Stimulated activated CD4-positive, alpha-beta T cell treated with anti-CD3 and anti-CD28 coated beads, Interleukin-15, amount 100 ng/mL, for 48 hours (primary cell): Measurements from ENCODE around the gene MDC1.

Experiments used
- DNase-seq, 2 donors: peaks; one replicate each; pipeline ENCODE4 v3.0.0-alpha.2; 2020; ENCODE audit warnings: low read depth in 2 of 2

MDC1 gene

DNA sequence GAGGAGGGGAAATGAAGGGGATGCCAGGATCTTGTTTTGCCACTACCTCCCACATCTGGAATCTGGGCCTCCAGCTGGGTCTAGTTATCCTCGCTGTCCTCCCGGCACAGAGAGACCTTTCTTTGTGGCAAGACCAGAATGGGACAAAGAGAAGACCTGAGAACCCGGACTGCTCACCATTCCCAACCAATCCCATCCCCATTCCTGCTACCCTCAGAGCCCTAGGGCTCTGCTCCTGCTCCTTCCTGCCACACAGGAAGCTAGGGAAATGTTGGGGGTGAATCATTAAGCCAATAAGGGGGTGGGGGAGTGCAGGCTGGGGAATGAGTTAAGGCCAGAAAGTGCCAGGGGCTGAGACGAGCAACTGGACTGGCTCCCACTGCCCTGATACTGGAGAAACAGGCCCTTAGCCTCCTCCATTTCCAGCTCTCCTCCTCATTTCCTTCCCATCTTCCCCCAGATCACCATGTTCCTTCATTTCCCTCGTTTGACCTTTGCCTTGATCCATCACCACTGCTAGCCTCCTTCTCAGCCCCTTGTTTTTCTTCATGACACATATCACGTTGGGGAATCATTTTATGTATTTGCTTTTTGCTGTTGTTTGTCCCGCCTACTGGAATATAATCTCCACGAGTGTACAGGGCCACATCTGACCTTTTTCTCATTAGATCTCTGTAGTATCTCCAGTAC is 31.9 kb upstream of the MDC1 start:
- no peak for DNase-seq

DNA sequence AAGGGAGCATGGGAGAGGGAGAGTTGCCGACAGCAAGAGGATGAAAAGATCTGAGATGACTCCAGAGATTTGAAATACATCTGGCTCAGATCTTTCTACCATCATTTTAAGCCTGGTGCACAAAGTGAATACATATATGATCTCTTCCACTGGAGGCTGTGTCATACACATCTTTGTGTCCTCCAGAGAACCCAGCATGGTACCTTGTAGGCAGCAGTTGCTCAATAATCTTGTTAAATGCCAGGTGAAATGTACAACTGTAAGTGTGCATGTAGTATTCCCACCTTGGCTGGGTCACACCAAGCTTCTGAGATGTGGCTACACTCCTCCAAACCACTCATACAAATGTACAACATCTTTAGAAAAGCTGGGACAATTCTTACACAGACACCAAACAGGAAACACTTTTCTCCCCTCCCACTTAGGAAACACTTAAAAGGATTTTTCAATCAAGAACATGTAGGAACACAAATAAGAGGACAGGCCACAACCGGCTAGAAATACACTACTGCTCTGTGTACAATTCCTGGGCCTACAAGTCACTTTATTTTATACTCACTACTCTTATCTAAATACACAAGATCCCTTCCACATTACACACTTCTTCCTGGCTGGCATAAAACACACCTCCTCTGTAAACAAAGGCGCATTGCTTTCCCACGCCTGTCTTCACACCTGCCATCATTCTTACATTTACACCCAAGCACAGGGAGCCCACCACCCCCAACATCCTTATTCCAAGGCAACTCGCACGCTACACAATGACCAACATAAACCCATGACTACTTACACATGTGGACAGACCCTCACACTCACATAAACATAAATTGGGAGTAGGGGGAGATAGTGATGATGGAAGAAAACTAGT is 31.1 kb upstream of the MDC1 start:
- DNase-seq, result no peak

DNA sequence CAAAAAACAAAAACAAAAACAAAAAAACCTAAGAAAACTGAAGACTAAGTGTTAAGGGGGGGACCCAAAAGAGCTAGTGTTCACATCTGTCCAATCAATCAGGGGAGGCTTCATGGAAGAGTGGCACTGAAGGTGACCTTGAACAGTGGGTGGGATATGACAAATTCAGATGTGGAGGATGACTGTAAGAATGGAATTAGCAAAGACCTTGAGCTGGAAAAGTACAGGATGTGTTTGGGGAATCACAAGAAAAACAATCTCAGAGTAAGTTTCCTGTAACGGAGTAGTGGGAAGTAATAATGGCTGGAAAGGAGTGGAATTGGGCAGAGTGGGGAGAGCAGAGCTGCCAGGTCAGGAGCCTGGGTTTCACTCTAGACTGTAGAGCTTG is 30.2 kb upstream of the MDC1 start:
- DNase-seq, result no peak

DNA sequence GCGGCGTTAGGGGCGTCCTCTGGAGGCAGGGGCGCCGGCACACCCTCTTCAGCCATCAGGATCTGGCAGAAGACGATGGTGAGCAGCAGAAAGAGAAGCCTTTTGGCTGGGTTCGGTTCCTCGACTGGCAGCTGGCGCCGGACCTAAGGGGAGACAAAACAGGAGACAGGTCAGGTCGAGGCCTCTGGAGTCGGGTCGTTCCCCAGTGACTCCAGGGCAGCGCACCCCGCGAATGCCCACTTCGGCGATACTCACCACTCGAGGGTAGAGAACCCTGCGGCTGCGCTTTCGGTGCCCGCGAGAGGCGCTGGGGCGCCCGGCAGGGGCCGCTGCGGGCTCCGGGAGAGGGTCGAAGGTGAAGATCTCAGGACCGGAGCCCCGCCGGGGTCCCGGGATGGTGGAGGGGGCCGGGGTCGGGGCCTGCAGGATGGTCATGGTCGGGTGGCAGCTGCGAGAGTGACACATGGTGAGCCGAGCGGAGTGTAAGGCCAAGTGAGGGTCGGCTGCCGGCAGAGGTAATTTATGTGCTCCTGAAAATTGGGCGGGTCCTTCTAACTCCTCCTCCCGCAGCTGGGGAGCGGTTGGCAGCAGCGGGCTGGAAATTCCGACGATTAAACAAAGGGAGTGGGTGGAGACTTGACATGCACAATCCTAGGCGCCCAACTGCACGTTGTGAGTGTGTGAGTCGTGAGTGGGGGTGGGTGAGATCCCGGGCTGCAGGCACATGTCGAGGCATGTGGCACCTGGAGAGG is 27.1 kb upstream of the MDC1 start, which contains the start of gene IER3:
Gene IER3 (minus strand): TSS at position 494 of the 752 bp plus-strand sequence. CDS start 29 bp downstream, at position 465.
- peak; percentile 85 to 87 for DNase-seq

DNA sequence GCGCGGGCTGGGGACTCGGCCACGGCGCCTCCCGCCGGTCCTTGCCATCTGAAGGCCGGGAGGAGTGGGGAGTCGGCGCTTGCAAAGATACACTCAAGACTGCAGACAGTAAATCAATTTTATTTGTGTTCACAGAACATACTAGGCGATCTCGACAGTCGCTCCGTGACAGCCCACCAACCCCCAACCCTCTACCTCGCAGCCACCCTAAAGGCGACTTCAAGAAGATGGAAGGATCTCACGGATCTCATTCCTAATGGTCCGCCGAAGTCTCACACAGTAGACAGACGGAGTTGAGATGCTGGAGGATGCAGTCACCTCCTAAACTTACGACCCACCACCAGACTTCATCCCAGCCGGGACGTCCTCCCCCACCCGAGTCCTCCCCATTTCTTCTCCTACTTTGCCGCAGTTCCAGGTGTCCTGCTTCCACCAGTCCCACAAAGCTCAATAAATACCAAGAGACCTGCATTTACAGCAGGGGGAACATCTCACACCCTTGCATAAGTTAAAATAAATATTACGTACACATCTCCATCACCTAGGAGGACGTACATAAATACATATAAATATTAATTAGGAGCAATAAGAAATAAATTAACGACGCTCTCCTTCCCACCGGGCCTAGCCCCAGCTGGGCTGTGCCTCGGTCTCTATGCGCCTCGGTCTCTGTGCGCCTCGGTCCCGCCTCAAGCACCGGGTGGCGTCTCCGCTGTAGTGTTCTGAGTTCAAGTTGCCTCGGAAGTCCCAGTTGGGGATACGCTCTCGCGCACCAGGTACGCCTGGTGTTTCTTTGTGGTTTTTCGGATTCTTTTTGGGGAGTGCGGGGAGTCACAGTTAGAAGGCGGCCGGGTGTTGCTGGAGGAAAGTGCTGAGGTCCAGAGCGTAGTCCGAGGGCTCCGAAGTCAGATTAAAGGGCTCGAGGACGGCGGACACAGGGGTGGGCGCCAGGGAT is 26.3 kb upstream of the MDC1 start:
- no peak for DNase-seq

DNA sequence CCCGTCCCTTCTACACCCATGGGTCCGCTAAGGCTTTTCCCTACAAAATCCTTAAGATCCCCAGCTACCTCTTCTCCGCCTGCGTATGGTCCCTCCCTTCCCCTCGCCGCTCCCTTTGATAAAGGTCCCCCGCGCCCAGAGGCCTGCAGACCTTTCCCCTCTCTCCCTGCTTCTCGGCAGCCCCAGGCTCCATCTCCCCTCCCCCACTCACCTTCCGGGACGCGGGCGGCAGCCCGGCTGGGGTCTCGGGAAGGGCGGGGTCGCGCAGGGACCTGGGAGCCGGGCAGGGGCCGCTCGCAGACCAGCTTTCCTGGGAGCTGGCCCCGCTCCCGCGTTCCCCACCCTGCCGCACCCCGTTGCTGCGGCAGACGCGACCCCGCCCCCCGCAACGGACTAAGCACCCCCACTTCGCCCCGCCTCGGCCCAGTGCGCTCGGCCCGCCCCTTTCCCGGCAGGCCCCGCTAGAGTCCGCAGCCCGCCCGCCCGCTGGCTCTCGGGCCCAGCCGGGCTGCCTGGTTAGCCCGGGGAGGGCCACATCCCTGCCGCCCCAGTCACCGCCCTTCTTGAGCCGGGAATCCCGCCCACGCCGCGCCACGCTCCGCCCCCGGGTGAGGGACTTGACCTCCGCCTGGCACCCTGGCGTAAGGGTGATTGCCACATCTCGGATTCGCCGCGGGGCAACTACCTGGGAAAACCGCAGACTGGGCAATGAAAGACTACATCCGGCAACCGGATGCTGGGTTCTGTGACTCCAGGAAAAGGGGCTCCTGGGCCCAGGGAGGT is 25.4 kb upstream of the MDC1 start, which contains the start of gene FLOT1:
Gene FLOT1 (minus strand): TSS at position 372 of the 783 bp plus-strand sequence. CDS start 498 bp downstream, outside the sequence.
- peak; percentile 95 to 96 for DNase-seq

DNA sequence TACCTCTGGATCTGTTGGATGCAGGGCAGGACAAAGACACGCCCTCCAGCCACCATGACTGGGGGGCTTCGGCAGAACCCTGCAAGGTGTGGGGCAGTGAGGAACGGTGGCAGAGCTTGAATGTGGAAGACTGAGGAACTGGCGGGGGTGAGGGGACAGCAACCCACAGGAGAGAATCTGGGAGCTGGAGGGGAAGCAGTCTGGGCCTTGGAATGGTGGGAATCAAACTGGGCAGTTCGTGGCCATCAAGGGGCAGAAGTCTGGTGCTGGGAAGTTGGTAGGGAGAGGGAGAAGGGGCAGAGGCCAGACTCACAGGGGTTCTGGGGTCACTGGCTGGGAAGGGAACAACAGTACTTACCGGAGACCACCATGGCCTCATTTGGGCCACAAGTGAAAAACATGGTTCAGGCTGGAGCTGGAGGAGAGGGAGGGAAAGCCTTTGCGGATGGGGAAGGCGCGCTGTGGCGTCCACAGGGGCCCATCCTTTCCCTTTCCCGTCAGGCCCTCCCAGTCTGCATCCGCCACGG is 24.8 kb upstream of the MDC1 start:
- DNase-seq, result no peak

DNA sequence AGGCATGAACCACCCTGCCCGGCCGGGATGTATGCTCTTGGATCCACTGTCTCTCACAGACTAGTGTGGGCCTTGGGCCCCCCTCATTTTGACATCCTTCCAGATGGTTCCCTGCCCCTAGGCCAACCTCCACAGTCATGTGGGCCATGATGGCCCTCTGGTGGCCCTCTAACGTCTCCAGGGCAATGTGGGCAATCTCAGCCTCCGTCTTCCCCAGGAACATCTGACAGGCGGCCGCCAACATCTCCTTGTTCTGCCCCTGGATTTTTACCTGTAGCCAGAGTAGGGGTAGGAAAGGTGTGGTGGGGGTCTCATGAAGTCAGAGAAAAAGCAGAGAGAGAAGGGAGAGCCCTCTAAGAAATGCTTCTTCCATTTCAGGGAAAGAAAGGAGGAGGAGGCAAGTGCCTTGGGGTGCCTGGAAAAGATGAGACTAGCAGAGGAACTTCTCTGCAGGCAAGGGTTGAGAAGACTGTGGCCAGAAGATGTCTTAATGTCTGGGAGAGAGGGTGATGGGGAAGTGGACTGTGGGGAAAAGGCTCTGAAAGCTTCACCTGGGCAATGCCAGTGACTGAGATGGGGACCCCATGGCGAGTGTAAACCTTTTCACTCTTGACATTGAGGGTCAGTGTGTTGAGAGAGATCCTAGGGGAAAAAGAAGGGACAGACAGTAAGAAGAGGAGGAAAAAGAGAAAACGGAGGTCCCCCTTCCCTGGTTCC is 24.1 kb upstream of the MDC1 start:
- no peak for DNase-seq

DNA sequence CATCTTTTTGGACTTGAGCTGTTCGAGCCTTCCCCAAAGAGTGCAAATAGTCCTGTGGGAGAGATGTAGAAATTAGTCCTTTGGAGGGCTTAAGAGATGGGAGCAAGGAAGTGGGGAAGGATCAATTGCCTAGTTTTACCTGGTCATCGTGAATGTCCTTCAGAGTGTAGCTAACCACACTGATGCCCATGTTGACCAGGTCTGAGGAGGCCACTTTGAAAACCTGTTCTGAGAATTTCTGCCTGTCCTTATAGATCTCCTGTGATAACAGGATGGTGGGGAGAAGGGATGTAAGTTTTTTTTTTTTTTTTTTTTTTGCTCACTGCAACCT is 23.4 kb upstream of the MDC1 start:
- DNase-seq, result no peak

DNA sequence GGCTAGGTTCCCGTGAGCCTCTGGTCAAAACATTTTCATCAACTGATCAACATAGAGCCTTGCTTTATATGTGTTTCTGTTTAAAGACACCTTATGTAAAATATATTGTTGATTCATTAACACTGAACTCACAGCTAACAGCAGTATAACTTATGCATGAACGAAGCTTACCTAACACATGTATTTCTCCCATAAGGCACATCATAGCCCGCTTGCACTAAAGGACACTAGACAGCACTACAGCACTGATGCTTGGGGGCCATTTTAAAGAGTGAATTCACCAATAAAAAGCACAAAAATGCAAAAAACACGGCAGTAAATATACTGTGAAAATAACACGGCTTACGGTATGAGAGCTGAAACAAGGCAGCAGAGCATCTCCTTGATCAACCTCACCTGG is 21.5 kb upstream of the MDC1 start:
- no peak for DNase-seq

DNA sequence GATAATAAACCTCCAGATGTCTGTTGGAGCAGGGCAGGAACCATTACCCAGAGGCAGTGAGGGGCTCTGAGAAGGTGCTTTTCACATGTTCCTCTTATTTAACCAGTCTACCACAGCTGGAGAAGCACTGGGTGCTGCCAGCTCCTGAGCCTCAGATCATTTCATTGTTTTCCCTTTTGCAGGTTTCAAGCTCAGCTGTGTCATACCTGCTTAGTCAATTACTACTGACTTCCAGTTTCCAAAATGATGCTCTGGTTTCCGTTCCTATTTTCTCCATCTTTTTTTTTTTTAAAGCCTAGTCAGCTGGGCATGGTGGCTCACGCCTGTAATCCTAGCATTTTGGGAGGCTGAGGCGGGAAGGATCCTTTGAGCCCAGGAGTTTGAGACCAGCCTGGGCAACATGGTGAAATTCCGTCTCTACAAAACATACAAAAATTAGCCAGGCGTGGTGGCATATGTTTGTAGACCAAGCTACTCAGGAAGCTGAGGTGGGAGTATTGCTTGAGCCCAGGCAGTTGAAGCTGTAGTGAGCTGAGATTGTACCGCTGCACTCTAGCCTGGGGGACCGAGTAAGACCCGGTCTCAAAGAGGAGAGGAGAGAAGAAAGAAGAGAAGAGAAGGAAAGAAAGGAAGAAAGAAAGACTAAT is 18.7 kb upstream of the MDC1 start:
- no peak for DNase-seq

DNA sequence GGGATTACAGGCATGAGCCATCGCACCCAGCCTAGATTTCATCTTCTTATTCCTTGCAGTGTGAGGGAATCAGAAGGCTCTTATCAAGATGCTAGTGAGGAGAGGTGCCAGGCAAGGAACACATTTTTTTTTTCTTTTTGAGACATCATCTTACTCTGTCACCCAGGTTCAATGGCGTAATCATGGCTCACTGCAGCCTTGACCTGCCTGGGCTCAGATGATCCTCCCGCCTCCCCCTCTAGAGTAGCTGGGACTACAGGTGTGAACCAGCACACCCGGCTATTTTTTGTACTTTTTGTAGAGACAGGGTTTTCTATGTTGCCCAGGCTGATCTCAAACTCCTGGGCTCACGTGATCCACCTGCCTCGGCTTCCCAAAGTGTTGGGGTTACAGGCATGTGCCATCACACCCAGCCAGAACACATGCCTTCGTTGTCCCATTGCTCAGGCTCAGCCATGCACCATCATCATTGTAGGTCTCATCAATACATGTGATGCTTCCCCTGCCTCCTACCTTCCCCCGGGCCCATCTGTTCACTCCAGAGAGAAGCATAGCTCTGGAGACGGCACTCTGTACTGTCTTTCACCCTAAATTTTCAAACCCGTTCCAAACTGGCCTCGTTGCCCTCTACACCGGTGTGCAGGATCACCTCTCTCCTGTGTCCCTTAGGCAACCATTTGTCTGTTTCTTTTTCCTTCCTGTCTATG is 15.3 kb upstream of the MDC1 start:
- no peak for DNase-seq

DNA sequence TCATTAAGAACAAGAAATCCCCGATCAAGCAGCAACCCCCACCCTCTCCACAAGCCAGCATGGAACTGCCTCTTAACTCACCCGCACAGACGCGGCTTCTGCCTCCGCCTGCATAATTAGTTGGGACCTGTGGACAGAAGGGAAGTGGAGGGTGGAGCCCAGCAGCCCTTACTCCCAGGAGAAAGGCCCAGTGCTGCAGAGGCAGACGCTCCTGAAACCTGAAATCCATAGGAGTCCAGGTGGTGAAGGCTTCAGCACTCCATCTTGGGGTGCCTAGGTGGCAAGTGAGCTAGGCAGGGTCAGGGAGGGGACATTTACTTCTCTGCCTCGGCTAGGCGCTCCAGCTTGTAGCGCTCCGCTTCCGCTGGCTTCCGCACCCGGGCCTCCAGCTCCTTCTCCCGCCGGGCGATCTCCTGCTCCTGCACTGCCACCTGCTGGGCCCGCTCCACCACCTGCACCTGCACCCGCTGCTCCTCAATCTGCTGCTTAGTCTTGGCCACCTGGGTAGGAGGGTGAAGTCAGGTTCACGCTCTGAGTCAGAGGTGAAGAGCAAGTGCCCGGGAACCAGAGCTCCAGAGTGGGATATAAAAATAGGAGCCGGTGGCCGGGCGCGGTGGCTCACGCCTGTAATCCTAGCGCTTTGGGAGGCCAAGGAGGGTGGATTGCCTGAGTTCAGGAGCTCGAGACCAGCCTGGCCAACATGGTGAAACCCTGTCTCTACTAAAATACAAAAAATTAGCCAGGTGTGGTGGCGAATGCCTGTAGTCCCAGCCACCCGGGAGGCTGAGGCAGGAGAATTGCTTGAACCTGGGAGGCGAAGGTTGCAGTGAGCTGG is 13.7 kb upstream of the MDC1 start:
- DNase-seq, result peak; percentile 82 to 86

DNA sequence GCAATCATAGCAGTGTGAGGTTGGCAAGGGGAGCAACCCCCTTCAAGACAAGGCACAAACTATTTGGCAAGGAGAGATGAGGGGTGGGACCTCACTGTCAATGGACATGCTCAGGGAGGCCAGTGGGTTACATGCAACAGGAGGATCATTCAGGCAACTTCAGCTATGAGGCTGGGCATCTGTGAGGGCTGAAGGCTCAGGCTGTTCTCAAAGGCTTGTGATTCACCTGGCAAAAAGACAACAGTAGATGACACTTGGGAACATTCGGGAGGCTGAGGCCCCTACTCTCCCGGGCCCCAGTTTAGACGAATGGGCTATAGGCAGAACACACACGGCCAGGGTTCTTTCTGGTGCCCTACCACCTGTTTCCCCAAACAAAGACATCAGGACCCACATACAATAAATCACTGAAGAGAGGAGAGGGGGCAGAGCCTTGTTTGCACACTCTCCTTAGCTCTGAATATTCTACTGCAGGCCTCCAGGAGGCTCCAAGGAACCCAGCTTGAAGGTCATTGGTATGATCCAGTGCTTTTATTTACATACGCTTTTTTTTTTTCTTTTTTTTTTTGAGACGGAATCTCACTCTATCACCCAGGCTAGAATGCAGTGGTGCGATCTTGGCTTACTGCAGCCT is 11.0 kb upstream of the MDC1 start:
- no peak for DNase-seq

DNA sequence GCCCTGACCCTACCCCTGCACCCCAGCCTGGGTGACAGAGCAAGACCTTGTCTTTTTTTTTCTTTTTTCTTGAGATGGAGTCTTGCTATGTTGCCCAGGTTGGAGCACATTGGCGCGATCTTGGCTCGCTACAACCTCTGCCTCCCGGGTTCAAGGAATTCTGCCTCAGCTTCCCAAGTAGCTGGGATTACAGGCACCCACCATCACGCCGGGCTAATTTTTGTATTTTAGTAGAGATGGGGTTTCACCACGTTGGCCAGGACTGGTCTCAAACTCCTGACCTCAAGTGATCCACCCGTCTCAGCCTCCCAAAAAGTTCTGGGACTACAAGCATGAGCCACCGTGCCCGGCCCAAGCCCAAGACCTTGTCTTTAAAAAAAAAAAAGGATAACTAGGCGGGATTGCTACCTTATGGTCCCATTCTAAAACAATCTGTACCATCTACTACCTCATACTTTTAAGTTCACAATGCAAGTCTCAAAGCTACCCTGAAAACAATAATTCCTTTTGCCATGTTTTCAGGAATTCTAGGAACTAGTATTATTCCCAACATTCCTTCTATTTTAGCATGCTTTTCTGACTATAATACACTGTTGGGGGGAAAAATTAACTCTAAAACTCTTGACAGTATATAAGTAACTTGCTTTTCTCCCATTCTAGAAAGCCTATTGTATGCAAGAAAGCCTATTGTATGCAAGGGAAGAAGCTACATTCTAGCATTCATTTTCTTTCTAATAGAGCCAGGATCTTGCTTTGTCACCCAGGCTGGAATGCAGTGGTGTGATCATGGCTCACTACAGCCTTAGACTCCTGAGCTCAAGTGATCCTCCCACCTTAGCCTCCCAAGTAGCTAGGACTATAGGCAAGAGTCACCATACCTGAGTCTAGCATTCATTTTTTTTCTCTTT is 9.7 kb upstream of the MDC1 start:
- DNase-seq, result no peak
